IPS-NIHi11 (cell line): ENCODE data around the gene LRRC4.

Experiments
- DNase-seq: peaks from one replicate; pipeline ENCODE4 v3.0.0; 2012; ENCODE audit warnings: mixed read lengths, low spot score

LRRC4 gene, protein sequence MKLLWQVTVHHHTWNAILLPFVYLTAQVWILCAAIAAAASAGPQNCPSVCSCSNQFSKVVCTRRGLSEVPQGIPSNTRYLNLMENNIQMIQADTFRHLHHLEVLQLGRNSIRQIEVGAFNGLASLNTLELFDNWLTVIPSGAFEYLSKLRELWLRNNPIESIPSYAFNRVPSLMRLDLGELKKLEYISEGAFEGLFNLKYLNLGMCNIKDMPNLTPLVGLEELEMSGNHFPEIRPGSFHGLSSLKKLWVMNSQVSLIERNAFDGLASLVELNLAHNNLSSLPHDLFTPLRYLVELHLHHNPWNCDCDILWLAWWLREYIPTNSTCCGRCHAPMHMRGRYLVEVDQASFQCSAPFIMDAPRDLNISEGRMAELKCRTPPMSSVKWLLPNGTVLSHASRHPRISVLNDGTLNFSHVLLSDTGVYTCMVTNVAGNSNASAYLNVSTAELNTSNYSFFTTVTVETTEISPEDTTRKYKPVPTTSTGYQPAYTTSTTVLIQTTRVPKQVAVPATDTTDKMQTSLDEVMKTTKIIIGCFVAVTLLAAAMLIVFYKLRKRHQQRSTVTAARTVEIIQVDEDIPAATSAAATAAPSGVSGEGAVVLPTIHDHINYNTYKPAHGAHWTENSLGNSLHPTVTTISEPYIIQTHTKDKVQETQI

DNA sequence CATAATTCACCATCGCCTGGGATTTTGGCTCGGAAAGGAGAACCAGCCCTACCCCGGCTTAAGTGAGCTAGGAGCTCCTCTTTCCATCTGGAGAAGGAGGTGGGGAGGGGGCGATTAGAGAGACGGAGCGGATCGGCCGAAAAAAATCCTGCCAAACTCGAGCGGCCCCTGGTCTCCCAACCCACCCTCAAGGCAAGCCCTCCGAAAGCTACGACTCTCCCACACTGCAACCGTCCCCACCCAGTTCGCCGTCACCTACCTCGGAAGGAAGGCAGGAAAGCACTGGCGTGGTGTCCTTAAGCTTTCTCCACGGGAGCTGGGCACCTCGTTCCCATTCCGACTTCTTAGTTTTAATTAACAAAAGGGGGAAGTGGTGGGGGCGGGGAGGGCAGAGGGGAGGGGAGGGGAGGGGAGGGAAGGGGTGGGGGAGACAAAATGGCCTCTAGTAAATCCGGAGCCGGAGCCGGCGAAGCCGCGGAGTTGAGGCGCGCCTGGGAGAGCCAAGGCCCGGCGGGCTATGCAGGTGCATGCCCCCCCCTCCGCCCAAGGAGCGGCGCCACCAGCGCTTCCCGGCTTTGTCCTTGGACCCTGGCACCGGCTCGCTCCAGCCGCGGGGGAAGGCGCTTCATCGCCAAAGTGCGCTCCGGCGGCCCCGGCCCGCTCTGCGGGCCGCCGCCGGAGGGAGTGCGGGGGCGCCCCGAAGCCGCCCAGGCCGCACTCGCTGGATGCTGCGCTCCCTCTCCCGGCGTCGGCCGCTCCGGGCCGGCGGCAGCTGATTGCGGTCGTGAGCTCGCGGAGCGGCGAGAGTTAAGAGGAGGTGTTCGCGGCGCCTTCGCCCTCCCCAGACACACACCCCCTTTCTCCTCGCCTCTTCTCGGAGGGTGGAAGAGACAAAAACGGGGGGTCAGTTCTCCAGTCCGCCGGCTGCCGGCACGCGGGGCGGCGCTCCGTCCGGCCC, at the start of gene LRRC4:
LRRC4 (minus strand) TSS at position 784 of the 958 bp plus-strand sequence. CDS start 797 bp downstream, outside the sequence.
- peak; percentile 75 for DNase-seq

DNA sequence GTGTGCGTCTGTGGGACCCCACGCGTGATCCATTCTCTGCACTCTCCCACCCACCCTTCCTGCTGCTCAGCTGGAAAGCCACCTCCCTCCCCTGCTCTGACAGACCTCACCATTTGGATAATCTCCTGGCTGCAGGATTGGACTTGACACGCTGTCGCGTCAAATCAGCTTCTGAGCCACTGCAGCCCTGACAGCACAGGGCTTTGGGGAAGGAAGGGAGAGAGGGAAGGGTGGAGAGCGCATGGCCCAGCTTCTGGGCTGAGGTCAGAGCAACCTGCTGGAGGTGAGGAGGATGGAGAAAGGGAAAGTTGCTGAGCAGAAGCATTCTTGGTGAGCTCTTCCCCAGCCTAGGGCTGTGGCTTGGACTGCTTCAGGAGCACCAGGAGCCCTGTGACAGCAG, 48.9 kb upstream of the LRRC4 start:
- no peak for DNase-seq

DNA sequence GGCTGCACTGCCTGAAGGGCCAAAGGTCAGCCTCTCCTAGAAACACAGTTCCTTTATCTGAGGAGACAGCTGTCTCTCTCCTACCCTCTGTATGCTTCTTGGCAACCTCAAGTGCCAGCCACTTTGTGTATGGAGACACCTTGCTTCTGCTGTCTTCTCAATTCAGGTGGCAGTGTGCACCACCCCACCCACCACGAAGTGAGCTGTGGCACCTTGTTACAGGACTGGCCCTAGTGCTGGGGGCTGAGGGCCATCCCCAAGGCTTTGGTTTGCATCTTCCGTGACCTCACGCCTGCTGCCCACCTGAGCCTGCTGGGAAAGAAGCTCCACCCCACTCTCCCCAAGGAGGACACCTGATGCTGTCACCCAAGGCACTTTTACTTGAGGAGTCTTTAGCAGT, 47.1 kb upstream of the LRRC4 start:
- no peak for DNase-seq

DNA sequence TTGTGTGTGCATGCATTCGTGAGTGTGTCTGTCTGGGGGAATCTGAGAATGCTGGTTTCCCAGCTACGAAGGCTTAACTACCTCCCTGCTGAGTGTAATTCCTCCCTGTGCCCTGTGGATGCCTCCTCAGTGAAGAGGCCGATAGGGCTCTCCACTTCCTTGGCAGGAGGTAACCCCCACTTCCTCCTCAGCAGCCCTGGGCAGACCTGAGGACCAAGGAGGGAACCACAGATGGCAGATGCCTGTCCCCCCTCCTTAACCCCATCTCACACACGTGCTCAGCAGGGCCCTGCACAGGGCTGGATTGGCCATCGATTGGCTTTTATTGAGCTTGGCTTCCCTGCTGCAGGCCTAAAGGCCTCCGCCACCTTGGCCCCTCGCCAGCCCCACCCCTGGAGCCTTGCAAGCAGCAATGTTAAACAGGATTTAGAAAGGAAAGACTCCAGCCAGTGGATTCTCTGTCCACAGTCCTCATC, 45.6 kb upstream of the LRRC4 start:
- no peak for DNase-seq

DNA sequence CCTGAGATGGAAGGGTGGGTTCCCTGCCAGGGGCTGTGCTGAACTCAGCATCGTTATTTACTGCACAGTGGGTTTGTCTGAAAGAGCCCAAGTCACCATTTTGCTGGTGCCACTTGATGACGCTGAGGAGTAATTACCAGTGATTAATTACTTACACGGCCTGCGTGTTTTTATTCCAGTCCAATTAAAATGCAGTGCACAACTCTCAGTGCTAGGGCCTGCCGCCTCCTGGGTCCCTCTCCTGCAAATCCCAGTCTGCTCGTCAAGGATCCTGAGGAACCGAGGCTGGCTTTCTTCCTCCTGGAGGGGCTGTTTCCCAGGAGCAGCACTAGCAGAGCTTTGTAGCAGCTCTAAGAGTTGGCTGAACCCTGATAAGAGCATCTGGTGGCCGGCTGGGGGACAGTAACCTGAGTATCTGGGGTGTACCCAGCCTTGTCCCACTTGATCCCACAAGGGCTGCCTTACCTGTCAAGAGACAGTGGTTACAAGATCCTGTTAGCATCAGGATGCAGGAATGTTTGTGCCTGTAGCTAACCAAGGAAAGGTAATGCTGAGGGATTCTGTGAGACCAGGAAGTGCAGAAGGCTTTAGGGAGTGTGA, 45.1 kb upstream of the LRRC4 start:
- no peak for DNase-seq

DNA sequence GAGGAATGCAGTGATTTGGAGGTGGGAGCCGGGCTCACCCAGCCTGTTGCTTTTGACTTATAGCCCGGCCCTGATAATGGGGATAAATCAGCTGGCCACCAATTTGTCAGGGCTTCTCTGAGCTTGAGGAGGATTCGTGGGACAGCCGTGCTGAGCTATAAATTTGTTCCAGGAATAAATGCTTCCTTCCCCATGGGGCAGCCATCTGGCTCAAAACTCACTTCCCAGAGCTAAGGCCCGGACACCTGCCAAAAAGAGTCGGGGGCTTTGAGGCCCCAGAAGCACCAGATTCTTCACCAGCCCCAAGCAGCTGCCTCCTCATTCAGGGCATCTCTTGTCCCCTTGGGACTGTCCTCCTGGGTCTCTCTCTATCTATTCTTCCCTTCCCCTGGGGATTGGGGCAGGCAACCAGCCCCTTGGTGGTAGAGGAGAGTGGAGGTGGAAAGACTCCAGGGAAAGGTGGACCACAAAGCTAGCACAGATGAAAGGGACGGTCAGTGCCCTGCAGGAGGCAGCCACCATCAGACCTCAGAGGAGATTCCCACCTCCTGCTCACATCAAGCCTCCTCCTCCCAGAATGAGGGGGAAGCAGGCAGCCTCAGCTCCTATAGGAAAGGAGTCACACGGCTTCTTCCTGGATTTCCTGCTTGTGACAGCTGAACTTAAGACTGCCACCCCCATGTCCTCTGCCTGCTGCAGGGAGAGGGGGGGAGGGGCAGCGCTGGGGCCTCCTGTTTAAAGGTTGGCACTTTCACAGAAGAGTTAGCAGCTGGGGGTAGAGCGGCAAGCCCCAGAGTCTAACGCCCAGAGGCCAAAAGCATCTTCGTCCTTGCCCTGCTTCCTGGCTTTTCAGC, 44.2 kb upstream of the LRRC4 start:
- no peak for DNase-seq

DNA sequence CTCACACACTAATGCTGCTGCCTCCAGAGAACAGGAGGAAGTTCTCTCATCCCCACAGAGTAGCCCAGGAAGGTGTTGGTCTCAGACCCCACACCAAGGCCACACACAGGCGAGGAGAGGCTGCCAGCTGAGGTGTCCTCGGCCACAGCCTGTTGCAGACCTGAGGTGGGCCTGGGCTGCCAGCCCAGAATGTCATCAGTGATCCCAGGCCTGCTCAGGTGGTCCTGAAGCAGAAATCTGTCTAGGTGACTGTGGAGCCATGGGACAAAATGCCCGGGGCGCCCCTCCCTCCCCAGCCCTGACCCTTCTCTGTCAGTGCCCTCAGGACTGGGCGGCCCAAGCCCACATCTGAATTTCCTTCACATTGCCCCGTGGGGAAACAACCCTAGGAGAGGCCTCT, 43.5 kb upstream of the LRRC4 start:
- DNase-seq, result no peak

DNA sequence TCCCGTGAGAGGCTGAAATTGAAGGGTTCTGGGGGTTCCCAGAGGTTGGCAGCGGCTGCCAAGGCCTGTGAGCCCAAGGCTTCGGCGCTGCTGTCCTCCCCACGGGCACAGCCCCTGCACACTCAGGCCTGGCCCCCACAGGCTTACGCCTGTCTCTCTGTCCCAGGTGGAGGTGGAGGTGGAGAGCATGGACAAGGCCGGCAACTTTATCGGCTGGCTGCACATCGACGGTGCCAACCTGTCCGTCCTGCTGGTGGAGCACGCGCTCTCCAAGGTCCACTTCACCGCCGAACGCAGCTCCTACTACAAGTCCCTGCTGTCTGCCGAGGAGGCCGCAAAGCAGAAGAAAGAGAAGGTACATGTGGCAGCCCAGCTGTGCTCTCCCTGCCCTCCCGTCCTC, 43.1 kb upstream of the LRRC4 start:
- no peak for DNase-seq

DNA sequence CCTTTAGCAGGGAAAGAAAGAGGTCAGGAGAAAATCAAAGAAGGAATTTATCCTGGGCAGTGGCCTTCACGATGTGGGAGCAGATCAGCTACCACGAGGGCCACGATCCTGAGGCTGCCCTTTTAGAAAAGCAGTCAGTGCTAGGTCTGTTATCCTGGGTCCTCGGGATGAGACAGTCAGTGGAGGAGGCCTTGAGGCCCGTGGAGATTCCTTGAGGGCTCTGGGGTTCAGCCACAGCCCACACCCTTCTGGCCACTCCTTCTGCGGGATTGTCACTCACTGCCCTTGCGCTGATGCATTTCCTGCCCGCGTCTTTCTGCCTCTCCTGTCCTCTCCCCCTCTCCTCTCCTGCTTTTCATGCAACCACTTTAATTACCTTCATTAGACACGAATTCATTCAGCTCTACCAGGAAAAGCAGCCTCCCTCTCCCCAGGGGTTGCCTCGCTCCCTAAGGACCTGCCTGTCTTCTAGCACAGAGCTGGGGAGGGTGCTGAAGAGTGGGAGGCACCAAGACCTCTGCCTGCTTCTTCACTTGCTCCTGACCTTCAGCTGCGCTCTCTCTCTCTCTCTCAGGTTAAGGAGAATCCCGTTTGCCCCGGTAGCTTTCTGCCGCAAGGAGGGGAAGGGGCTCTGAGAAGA, 42.6 kb upstream of the LRRC4 start:
- DNase-seq, result no peak

DNA sequence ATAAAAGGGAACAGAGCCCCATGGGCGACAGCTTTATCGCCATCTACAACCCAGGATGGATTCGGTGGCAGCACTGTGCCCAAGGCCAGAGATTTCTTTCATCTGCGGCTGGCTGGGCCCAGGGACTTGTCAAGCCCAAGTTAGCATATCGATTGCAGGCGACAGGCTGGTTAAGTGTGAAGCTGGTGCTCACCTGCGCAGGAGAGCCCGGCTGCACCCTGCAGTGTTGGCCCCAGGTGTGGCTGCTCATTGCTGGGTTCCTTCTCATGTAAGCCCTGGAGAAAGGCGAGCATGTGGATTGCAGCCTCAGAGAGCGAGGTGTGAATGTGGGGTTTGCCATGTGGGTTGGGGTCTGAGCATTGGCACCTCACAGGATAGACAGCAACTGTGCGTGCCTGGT, 40.6 kb upstream of the LRRC4 start:
- DNase-seq, result no peak

DNA sequence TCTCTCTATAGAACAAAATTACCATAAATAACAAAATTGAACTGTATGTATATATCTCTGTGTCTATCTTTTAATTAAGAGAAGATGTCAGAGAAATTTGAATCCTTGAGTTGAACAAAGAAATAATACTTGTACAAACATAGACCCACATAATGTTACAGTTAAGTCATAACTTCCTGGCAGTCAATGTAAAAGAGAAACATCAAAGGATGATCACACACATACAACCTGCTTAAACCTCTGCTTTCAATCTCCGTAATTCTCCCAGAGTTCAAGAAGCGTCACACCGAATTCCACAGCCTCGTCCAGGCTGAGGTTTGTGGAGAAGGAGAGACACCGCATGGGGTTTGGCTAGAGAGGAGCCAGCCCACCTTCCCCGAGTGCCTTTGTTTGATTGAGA, 40.1 kb upstream of the LRRC4 start:
- DNase-seq, result no peak

DNA sequence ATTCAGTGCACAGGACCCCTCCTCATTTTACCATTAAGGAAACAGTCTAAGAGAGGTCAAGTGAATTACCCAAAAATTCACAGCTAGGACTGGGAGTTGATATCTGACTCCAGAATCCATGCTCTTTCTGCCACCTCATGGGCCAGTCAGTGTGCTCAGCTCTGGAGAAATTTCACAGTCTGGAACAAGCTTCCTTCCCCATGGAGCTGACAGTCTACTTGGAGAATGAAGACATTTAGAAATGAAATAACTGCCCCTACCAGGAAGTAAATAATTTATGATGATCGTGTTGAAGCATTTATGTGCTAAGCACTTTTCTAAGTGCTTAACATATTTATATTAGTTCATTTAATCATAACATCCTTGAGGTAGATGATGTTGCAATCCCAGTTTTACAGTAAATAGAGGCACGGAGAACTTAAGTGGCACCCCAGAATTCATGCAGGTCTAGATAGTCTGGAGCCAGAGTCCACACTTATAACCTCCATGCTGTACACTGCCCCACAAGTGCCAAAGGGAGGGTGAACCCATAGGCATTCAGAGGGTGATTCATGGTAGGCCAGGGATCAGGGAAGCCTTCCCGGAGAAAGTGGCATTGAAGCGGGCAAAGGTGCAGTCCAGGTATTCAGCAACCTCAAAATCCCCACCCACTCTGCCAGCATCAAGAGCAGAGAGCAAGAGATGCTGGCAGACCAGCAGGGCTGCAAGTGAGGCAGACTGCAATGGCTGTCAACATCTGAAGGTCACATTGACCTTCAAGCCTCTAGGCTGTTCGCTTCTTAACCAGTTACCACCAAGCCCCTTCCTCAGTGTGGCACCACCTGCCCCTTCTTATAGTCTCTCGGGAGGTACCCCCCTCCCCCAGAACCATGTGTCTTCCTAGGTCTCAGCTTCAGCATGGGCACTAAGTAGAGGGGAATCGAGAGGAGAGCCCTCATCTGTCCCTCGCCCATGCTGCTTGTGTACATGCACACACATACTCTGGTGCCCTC, 38.4 kb upstream of the LRRC4 start:
- DNase-seq, result no peak

DNA sequence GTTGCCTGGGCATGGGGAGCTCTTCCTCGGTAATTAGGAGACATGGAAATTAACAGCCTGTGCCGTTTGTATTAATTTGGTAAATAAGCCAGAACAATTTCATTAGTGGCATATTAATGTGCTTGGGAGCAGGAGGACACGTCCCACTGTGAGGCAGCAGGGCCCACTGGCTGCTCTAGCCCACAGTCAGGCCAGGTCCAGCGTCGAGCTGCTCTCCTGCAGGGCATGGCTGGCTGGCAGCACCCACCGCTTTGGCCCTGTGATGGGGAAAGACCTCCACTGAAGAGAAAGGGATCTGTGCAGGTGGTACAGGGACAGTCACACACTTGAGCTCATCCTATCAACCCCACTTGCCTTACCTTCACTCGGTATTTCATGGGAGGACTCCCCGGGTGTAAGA, 37.5 kb upstream of the LRRC4 start:
- no peak for DNase-seq

DNA sequence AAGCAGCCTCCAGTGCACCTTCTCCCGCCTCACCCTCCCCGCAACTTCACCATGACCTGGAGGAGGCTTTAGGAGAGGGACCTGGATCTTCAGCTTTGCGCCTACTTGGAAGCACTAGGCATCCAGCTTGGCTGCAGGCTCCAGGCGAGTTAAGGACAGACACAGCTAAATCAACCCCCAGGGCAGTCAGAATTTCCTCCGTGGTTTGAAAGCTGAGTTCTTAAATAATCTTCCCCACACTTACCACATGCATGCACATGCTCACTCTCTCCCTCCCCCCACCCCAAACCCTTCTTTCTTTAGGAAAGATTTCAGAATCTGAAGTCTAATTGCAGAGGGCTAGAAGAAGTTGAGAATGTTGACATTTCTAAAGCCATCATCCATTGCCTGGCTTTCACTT, 36.7 kb upstream of the LRRC4 start:
- no peak for DNase-seq

DNA sequence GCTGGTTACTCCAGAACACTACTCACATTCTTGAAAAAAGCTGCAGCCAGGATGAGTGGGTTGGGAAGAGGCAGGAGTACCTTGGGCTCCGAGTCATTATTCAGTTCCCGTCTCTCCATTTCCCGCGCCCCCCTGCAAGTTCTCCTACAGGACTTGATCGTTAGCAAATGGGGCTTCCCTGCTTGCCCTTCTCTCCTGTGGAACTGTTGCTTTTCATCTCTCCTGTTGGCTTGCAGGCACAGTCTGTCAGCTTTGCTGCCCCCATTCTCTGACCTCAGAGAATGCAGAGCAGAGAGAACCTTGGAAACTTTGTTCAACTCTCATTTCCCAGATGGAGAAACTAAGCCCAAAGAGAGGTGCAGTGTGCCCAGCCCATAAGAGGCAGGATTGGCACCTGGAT, 35.6 kb upstream of the LRRC4 start:
- no peak for DNase-seq

DNA sequence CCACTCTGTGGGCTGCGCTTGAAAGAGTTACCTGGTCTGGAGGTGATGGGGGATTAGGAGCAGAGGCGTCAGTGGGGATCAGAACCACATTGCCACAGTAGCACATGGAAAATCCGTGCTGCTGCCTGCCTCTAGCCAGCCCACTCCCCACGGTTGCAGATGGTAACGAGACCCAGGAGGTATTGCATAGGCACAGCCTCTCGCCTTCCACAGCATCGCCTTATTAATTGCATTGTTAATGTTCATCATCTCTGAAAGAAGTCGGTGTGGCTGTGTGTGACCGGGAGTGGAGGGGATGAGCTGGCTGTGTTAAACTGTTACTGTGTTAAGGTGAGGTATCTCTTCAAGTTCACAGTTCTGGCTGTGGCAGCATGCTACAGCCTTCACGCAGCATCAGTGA, 35.2 kb upstream of the LRRC4 start:
- no peak for DNase-seq

DNA sequence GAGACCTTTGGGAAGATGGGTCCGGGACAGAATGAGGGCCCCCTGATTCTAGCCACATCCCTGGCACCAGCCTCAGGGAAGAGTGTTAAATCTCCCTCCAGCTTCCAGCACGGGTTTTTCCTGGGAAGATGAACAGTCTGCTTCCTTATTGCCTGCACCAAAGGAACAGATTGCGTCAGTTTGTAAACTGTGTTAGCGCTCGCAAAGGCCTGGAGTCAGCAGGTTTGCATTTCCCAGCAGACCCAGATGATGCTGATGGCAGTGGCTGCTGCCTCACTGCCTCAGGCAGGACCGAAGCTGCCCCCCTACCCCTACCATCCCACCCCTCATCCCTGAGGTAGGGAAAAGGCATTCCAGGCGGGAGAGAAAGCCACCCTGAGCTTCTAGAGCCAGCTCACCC, 34.6 kb upstream of the LRRC4 start:
- DNase-seq, result no peak

DNA sequence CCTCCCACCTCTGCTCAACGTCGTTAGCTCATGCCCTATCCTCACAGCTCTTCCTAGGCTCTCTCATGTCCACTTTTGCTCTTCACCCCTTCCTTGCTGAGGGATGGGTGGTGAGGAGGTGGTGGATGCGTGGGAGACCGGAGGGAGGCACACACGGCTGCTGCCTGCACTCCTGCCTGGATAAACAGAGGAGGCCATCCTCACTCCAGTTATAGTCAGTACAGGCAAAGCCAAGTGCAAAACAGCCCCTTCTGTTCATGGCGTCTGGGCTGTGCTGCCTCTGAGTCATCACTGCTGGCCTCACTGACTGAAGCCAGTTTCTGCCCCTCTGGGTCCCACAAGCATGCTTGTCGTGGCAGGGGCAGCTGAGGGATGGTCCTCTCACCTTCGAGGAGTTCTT, 31.9 kb upstream of the LRRC4 start:
- DNase-seq, result no peak

DNA sequence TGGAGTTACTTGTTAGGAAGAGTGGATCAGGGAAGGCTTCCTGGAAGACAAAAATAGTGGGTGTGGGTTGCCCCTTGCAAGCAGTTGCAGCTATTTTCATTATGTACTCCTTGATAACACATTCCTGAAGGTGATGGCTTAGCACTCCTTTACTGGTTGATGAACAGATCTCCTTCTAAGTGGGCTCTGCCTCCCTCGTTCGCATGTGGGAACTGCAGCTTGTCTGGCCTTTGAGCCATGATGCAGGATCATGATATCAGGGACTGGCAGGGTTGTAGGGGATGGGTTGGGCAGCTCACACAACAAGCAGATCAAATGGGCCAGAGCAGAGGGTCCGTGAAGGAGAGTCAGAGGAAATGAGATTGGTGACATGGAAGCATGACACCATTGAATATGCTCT, 28.8 kb upstream of the LRRC4 start:
- no peak for DNase-seq
